Subcutaneous adipose tissue (tissue), 4 donors: ENCODE data around the gene RAPGEF4. TPM values are rescaled to one million over a fixed set of nuclear protein-coding genes. Genes with fewer than 3 reads are reported as not detected.

Experiments used
- CTCF ChIP-seq: fragments of 450-650 bp; IDR thresholded peaks from one replicate; pipeline ENCODE4 v1.5.1; 2016; ENCODE audit warnings: low read depth, mild to moderate bottlenecking, control low read depth, antibody characterized with exemption, moderate library complexity
- total RNA-seq, 4 donors: library from RNA; depleted of rRNA; stranded (reverse); fragments of >200 nt; gene quantifications; one replicate each; pipeline ENCODE4 v1.1.0, GENCODE V29; 2016

RAPGEF4 gene
- total RNA-seq, 4 donors from 2014 or later = 7.0 to 15.0 (median 11.2) TPM

GRCh38 chr2:172919732-172920131, 184.1 kb downstream of the RAPGEF4 start:
- TF ChIP-seq CTCF = no peak

DNA sequence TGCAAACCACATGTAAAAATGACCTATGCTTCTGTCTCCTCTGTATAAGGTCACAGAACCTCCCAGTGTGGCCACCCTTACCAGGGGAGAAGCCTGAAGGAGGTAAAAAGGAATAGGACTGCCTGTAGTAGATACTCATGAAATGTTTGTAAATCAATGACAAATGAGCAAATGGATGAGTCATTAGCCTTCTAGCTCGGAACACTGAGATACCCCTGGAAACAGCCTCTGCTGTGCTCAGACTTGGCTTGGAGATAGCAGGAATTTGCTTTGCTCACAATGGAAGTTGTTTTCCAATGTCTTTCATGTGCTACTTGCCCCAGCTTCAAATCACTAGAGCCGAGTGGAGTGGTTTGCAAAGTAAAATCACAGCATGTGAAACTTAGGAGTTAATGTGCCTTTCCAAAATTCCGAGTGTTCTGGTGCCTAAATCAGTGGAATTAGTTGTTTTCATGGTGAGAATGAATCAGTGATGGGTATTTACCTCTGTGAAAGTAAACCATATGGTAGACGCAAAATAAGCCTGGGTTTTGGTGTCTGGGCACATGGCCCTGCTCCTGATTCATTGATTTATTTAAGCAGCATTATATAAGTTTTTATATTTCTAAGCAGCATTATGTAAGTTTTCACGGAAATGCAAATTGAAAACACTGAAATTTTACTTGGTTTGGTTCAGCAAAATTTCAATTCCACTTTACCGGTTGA, 186.0 kb downstream of the RAPGEF4 start:
- no peak for TF ChIP-seq CTCF

DNA sequence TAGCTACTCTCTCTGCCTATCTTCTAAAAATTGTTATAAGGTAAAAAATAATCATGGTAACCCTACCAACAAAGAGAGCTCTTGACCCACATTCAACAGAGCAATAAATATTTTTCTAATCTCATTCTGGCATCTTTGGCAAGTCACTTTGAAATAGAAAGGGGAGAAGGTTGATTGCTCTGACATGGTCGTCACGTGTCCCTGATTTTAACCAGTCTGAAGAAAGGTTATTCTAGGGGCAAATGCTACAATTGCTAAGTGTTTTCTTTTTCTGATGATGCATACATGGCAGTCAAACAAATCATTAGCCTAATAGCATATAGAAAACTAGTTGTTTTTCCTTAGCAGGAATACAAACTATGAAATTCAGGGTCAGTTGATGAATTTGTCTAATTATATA, 186.7 kb downstream of the RAPGEF4 start:
- TF ChIP-seq CTCF = no peak

DNA sequence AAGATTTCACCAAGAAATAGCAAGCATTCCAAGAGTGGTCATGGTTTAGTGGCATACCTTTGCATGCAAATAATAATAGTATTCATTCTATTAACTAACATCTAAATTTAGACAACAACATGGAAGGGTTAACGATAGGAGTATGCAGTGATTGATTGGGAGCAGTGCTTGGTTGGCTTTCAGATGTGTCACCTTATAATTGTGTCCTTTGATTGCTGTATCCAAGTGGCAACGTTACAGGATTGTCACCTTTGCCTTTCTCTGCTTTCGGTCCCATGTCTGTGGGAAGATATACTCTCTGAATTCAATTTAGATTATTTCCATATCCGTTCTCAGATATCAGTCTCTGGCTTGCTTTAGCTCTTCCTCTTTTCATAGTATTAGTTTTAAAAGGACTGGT, 187.2 kb downstream of the RAPGEF4 start:
- no peak for TF ChIP-seq CTCF

- no peak for TF ChIP-seq CTCF
Measured at GRCh38 chr2:172924097-172924660, 188.5 kb downstream of the RAPGEF4 start.

GRCh38 chr2:172925600-172925999, 190.0 kb downstream of the RAPGEF4 start:
- TF ChIP-seq CTCF = no peak

DNA sequence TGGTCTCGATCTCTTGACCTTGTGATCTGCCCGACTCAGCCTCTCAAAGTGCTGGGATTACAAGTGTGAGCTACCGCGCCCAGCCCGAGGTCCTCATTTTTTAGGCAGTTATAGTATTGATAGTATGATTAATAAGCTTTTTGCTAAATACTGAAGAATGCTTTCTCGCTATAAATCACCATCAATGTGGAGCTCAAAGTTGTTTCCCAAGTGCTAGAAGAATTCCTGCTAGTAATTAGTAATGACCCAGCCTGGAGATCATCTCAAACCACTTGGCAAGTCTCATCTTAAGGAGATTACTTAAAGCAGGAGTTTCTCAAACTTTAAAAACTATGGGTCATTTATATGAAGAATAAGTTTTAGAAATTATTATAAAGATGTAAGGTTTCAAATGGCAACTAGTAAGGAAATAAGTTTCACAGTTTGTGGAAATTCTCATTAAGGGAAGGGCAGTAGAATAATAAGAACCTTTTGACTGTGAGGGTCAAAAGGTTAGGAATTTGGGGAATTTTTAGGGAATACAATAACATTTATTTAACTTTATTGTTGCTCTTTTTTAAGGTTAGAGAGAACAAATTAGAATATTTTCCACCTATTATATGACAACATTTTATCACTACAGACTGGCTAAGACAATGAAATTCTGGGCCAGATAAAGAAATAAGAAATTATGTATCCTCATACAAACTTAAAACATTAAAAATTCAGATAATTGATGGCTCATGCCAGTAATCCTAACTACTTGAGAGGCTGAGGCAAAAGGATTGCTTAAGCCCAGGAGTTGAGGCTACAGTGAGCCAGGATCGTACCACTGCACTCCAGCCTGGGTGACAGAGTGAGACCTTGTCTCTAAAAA, 191.4 kb downstream of the RAPGEF4 start:
- no peak for TF ChIP-seq CTCF
